CD4-positive, alpha-beta T cell (primary cell): ENCODE results near the gene MGAM2. TPM values are rescaled to one million over a fixed set of nuclear protein-coding genes. Genes with fewer than 3 reads are reported as not detected.

Source experiments
- ATAC-seq: fragments of 200-7000 bp; cut with Tn5 transposase; one replicate; pipeline ENCODE4 v1.10.0; 2022; ENCODE audit warnings: mild to moderate bottlenecking; ENCODE audit not compliant: poor library complexity
- CTCF ChIA-PET: fragments of 350-600 bp; sonication (Branson Sonifier 250); formaldehyde crosslinking; loops from one replicate; lab custom pipeline; 2021; ENCODE audit warnings: antibody characterized with exemption, inconsistent platforms; lab: Charles Lee
- POLR2A ChIA-PET: fragments of 350-600 bp; sonication (Branson Sonifier 250); formaldehyde crosslinking; loops from one replicate; lab custom pipeline; 2021; ENCODE audit warnings: antibody characterized with exemption, inconsistent platforms; lab: Charles Lee
- DNase-seq, 14 experiments: peaks; one replicate each; pipeline ENCODE4 v3.0.0-alpha.2; 2013 to 2020; ENCODE audit warnings: mixed read lengths in 2 of 14
- H3K27ac ChIP-seq, 2 donors: one replicate each; pipeline versions ENCODE4 v1.5.1 to v1.7.0; 2013; ENCODE audit warnings: low read length in 2 of 2, low read depth in 1 of 2, mild to moderate bottlenecking in 1 of 2
- H3K27me3 ChIP-seq, 2 experiments: 1 replicate in 1 of 2; 2 replicates in 1 of 2; pipeline versions ENCODE4 v1.6.1 to v1.7.0; 2013; ENCODE audit warnings: low read length in 2 of 2, control low read depth in 1 of 2, mild to moderate bottlenecking in 1 of 2, moderate library complexity in 1 of 2; ENCODE audit not compliant: insufficient read depth in 2 of 2, control insufficient read depth in 1 of 2
- H3K36me3 ChIP-seq: one replicate; pipeline ENCODE4 v1.6.1; 2013; ENCODE audit warnings: low read length, control low read depth; ENCODE audit not compliant: insufficient read depth
- H3K4me1 ChIP-seq: one replicate; pipeline ENCODE4 v1.6.1; 2013; ENCODE audit warnings: low read length, control low read depth; ENCODE audit not compliant: insufficient read depth
- H3K4me3 ChIP-seq: one replicate; pipeline ENCODE4 v1.5.1; 2013; ENCODE audit warnings: mild to moderate bottlenecking, low read length, moderate library complexity
- H3K9me3 ChIP-seq, 2 experiments: 1 replicate in 1 of 2; 2 replicates in 1 of 2; pipeline versions ENCODE4 v1.6.1 to v1.7.0; 2013; ENCODE audit warnings: low read length in 2 of 2, mild to moderate bottlenecking in 2 of 2, control low read depth in 1 of 2, moderate library complexity in 1 of 2; ENCODE audit not compliant: control insufficient read depth in 1 of 2, insufficient read depth in 1 of 2
- H3K27ac Mint-ChIP-seq: one replicate; pipeline ENCODE4 v1.8.0; 2020; ENCODE audit warnings: mixed read lengths
- H3K27me3 Mint-ChIP-seq: one replicate; pipeline ENCODE4 v1.8.0; 2021; ENCODE audit warnings: mixed read lengths
- H3K36me3 Mint-ChIP-seq: one replicate; pipeline ENCODE4 v1.8.0; 2021; ENCODE audit warnings: low read depth, mixed read lengths
- H3K4me1 Mint-ChIP-seq: one replicate; pipeline ENCODE4 v1.8.0; 2021; ENCODE audit warnings: low read depth, mixed read lengths
- H3K4me3 Mint-ChIP-seq: one replicate; pipeline ENCODE4 v1.8.0; 2020; ENCODE audit warnings: mild to moderate bottlenecking, mixed read lengths
- H3K9me3 Mint-ChIP-seq: one replicate; pipeline ENCODE4 v1.8.0; 2020; ENCODE audit warnings: mixed read lengths
- intact Hi-C, 2 experiments: fragments of 100-400 bp; cut with DNase I in 1 of 2; cut with micrococcal nuclease in 1 of 2; formaldehyde crosslinking; loops; one replicate each; pipeline versions ENCODE4 v1.15.1 to v1.9.0; 2023 to 2025; cut with DNase I, micrococcal nuclease
- total RNA-seq, 174 experiments: library from RNA in 2 of 174; stranded (reverse) in 2 of 174; gene quantifications; one replicate each; pipeline ENCODE4 v1.2.3 and lab custom pipeline; 2021 to 2026
- TF ChIP-seq, protein P1 (sequence below): fragments of 200-600 bp; IDR thresholded peaks from one replicate; pipeline ENCODE4 v1.8.0; 2022; ENCODE audit warnings: antibody characterized with exemption, mild to moderate bottlenecking

MGAM2 gene
- total RNA-seq, 2 experiments from 2014 or later, result not detected

DNA sequence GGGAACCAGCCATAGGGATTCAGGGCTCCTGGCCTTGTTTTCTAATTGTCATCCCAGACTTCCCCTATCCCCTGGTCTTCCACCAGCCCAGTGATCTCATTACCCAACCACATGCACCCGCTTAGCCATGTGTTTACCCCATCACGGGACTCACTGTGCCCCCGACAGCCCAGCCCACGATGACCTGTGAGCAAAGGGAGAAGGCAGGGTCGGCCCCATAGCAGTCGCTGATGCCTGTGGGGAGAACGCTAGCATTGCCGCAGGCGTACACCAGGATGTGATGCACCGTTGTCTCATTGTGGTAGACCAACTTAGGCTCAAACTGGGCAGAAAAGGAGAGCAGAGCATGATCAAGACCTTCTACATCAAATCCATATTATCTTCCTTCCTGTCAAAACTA lies 132.3 kb downstream of the MGAM2 start:
- CTCF ChIA-PET, result no interaction called here

DNA sequence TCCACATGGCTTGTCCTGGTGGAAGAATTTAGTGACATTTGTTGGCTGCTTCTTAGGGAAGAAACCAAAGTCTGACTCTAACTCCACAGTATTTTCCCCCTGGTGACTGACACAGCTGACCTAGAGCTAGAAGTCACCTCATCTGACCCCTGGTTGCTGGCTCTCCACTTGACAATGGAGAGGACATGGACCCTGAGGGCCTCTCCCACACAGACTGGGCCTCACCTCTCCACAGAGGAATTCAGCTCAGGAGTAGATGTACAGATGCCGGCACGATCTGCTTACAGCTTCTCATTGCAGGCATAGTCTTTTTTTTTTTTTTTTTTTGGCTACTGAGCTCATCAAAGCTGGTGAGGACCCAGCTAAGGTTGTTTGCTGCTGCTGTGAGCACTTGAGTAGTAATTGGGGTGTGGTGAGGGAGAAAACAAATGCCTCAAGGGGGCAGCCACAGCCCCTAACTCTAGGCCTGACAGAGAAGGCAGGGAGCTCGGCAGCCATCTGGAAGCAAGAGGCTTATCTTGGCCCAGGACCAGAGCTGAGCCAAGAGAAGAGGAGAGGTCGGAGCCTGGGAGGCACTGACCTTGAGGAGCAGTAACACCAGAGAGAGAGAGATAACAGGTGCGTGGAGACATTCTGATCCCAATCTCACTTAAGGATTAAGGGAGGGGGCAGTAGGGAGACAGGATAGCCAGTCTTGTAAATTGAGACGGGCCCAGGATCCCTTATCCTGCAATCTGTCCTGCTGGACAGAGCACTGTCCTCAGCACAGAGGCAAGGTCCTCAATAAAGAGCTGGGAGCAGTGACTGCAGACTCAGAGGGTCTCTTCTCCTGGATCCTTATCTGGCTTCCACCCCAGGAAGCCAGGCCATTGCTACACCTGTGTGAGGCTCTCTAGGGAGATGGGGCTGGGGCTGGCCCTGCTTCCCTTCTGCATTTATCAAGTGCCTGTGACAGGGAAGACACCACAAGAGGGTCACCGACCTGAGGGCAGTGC lies 136.9 kb downstream of the MGAM2 start:
- POLR2A ChIA-PET, result no interaction called here
- TF ChIP-seq, protein P1, sequence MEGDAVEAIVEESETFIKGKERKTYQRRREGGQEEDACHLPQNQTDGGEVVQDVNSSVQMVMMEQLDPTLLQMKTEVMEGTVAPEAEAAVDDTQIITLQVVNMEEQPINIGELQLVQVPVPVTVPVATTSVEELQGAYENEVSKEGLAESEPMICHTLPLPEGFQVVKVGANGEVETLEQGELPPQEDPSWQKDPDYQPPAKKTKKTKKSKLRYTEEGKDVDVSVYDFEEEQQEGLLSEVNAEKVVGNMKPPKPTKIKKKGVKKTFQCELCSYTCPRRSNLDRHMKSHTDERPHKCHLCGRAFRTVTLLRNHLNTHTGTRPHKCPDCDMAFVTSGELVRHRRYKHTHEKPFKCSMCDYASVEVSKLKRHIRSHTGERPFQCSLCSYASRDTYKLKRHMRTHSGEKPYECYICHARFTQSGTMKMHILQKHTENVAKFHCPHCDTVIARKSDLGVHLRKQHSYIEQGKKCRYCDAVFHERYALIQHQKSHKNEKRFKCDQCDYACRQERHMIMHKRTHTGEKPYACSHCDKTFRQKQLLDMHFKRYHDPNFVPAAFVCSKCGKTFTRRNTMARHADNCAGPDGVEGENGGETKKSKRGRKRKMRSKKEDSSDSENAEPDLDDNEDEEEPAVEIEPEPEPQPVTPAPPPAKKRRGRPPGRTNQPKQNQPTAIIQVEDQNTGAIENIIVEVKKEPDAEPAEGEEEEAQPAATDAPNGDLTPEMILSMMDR, result no peak
- no peaks in the 10 kb centered on the region for H3K27me3 Mint-ChIP-seq
- Histone ChIP-seq H3K36me3 (no peaks in the 10 kb centered on the region), H3K9me3 (no peaks in the 10 kb centered on the region), H3K4me3 (no peak overlapping the region), H3K27ac (no peak overlapping the region), H3K27me3 (peaks cover 0 to 2% of the 10 kb centered on the region in 2 experiments), H3K4me1 (no peaks in the 10 kb centered on the region)
- intact Hi-C loops, result no loop called here
- H3K27ac Mint-ChIP-seq, result no peak overlapping the region
- no peaks in the 10 kb centered on the region for H3K9me3 Mint-ChIP-seq
- CTCF ChIA-PET, result no interaction called here
- H3K4me1 Mint-ChIP-seq, result no peaks in the 10 kb centered on the region
- no peak overlapping the region for H3K4me3 Mint-ChIP-seq
- no peak for ATAC-seq
- DNase-seq, result no peak
- no peaks in the 10 kb centered on the region for H3K36me3 Mint-ChIP-seq

More for the DNA sequence above, 132.3 kb downstream of the MGAM2 start:
- H3K4me3 ChIP-seq, result no peak overlapping the region
- POLR2A ChIA-PET, result no interaction called here
- no peak for ATAC-seq
- H3K27ac ChIP-seq, result no peak overlapping the region
- peaks cover 16% of the 10 kb centered on the region for H3K27me3 Mint-ChIP-seq
- no peaks in the 10 kb centered on the region for H3K36me3 ChIP-seq
- no peaks in the 10 kb centered on the region for H3K4me1 ChIP-seq
- no peaks in the 10 kb centered on the region for H3K4me1 Mint-ChIP-seq
- TF ChIP-seq, protein P1, result no peak
- H3K36me3 Mint-ChIP-seq, result no peaks in the 10 kb centered on the region
- no peak overlapping the region for H3K4me3 Mint-ChIP-seq
- no peak overlapping the region for H3K27ac Mint-ChIP-seq
- intact Hi-C loops, result no loop called here
- no peaks in the 10 kb centered on the region for H3K9me3 ChIP-seq
- DNase-seq, result no peak
- no peaks in the 10 kb centered on the region for H3K9me3 Mint-ChIP-seq
- H3K27me3 ChIP-seq, result peaks cover 0 to 2% of the 10 kb centered on the region in 2 experiments

DNA sequence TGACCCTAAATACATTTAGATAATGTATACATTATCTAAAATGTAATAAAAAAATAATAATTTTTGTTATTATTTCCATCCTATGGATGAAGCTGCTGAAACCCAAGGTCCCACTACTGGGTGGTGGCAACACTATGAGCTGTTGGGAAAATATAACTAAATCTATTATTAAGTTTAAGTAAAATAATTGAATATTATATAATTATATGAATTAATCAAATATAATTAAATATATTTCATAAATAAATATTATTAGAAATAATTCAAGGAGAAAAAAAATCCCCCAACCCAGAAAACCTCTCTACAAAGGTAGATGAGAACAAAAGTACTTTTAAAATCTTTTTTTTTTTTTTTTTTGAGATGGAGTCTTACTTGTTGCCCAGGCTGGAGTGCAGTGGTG lies 138.4 kb downstream of the MGAM2 start:
- Mint-ChIP-seq H3K36me3 (no peaks in the 10 kb centered on the region), H3K9me3 (no peaks in the 10 kb centered on the region), H3K4me1 (no peaks in the 10 kb centered on the region), H3K27me3 (no peaks in the 10 kb centered on the region), H3K27ac (no peak overlapping the region), H3K4me3 (no peak overlapping the region)
- POLR2A ChIA-PET, result no interaction called here
- intact Hi-C loops, result no loop called here
- Histone ChIP-seq H3K27ac (no peak overlapping the region), H3K27me3 (peaks cover 0 to 2% of the 10 kb centered on the region in 2 experiments), H3K36me3 (no peaks in the 10 kb centered on the region), H3K4me3 (no peak overlapping the region), H3K9me3 (no peaks in the 10 kb centered on the region), H3K4me1 (no peaks in the 10 kb centered on the region)
- no peak for DNase-seq
- CTCF ChIA-PET, result no interaction called here
- no peak for ATAC-seq
- TF ChIP-seq, protein P1, result no peak
